NCI-H1694 (cell line): ENCODE measurements around the gene KIF5B.
"Not testable (repeated sequence)": the region's sequence is repeated elsewhere in the genome, so short reads cannot be mapped to it uniquely, and the experiment has no call there.

Source experiments
- DNase-seq: peaks from one replicate; lab custom pipeline; 2025; lab: John Stamatoyannopoulos, UW

Gene KIF5B

GRCh38 chr10:32059472-32059871 lies 3.2 kb upstream of the KIF5B start:
- DNase-seq = no peak

GRCh38 chr10:32057036-32057372 lies 779 bp upstream of the KIF5B start:
- DNase-seq = no peak

GRCh38 chr10:32055478-32056135 lies 618 bp downstream of the KIF5B start:
- DNase-seq = peak; percentile 28

GRCh38 chr10:32054094-32054493 lies 2.1 kb downstream of the KIF5B start:
- no peak for DNase-seq

GRCh38 chr10:32053392-32053791 lies 2.8 kb downstream of the KIF5B start:
- not testable (repeated sequence) for DNase-seq

GRCh38 chr10:32051926-32052325 lies 4.3 kb downstream of the KIF5B start:
- DNase-seq = no peak

- no peak for DNase-seq
These were observed 6.0 kb downstream of the KIF5B start for GRCh38 chr10:32050177-32050576.

- DNase-seq = no peak
These were observed 7.1 kb downstream of the KIF5B start for GRCh38 chr10:32049113-32049512.

- DNase-seq = no peak
These were observed 7.9 kb downstream of the KIF5B start for GRCh38 chr10:32048282-32048681.

GRCh38 chr10:32047881-32048280 lies 8.3 kb downstream of the KIF5B start:
- DNase-seq = no peak

- no peak for DNase-seq
These were observed 10.1 kb downstream of the KIF5B start for GRCh38 chr10:32046151-32046550.

GRCh38 chr10:32042730-32043129 lies 13.5 kb downstream of the KIF5B start:
- not testable (repeated sequence) for DNase-seq

- DNase-seq = no peak
These were observed 14.8 kb downstream of the KIF5B start for GRCh38 chr10:32041290-32042028.

- DNase-seq = no peak
These were observed 16.5 kb downstream of the KIF5B start for GRCh38 chr10:32039734-32040133.

GRCh38 chr10:32038777-32039176 lies 17.4 kb downstream of the KIF5B start:
- DNase-seq = no peak

GRCh38 chr10:32036922-32037321 lies 19.3 kb downstream of the KIF5B start:
- no peak for DNase-seq

- no peak for DNase-seq
These were observed 21.2 kb downstream of the KIF5B start for GRCh38 chr10:32035038-32035437.

- DNase-seq = no peak
These were observed 23.1 kb downstream of the KIF5B start for GRCh38 chr10:32033171-32033570.

- DNase-seq = no peak
These were observed 24.3 kb downstream of the KIF5B start for GRCh38 chr10:32031920-32032319.

GRCh38 chr10:32031424-32031823 lies 24.8 kb downstream of the KIF5B start:
- no peak for DNase-seq

GRCh38 chr10:32028710-32029109 lies 27.5 kb downstream of the KIF5B start:
- DNase-seq = no peak

- DNase-seq = no peak
These were observed 33.0 kb downstream of the KIF5B start for GRCh38 chr10:32023264-32023663.

- no peak for DNase-seq
These were observed 39.2 kb downstream of the KIF5B start for GRCh38 chr10:32017044-32017443.

- no peak for DNase-seq
These were observed 40.8 kb downstream of the KIF5B start for GRCh38 chr10:32015386-32015785.
